Uterus (tissue), 2 donors: ENCODE results near the gene MTUS2.

Experiments used
- CTCF ChIP-seq, 4 experiments: fragments of 200-600 bp in 2 of 4; fragments of 450-650 bp in 2 of 4; sonication (generic) in 2 of 4; IDR thresholded peaks; one replicate each; pipeline ENCODE4 v1.5.1; 2016 to 2019; ENCODE audit warnings: antibody characterized with exemption in 4 of 4, mild to moderate bottlenecking in 2 of 4, moderate library complexity in 1 of 4
- POLR2A ChIP-seq, 2 donors: fragments of 450-650 bp; IDR thresholded peaks; one replicate each; pipeline ENCODE4 v1.6.1; 2016; ENCODE audit warnings: antibody characterized with exemption in 2 of 2, mild to moderate bottlenecking in 1 of 2, moderate library complexity in 1 of 2

DNA sequence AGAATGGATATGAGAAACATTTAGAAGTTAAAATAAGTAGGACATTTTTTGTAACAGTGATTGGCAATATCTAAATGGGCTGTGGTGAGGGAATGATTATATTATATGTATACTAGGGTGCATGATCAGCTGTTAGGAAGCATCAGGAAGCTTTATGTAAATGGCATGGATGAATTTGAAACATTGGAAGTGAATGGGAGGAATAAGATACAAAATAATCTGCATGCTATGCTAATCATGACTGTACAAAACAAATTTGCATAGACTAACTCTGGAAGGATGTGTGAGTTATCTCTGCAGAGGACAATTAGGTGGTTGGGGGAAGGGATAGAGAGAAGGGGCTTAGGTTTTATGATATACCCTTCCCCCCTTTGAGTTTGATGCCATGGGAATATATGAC, 156.5 kb downstream of the MTUS2 start:
- TF ChIP-seq CTCF (IDR thresholded peaks at IDR 0.05), result no peak
- TF ChIP-seq POLR2A (IDR thresholded peaks at IDR 0.05), result no peak
